Transverse colon (tissue), 4 donors: ENCODE measurements around the gene SLC35F1.

Source experiments
- EP300 ChIP-seq: sonication (generic); formaldehyde crosslinking; IDR thresholded peaks from one replicate; pipeline ENCODE4 v1.6.1; 2017; ENCODE audit warnings: antibody characterized with exemption, low read depth
- POLR2AphosphoS5 ChIP-seq, 3 donors: sonication (generic); formaldehyde crosslinking; IDR thresholded peaks; one replicate each; pipeline ENCODE4 v1.6.1; 2016; ENCODE audit warnings: antibody characterized with exemption in 3 of 3
- TF ChIP-seq, protein P1 (sequence below), 5 experiments: fragments of 200-600 bp in 3 of 5; fragments of 450-650 bp in 2 of 5; sonication (generic) in 3 of 5; IDR thresholded peaks; 1 replicate in 2 of 5; 2 replicates in 3 of 5; pipeline ENCODE4 v1.5.1; 2016 to 2017; ENCODE audit warnings: antibody characterized with exemption in 5 of 5, inconsistent platforms in 3 of 5, mild to moderate bottlenecking in 2 of 5, moderate library complexity in 1 of 5

DNA sequence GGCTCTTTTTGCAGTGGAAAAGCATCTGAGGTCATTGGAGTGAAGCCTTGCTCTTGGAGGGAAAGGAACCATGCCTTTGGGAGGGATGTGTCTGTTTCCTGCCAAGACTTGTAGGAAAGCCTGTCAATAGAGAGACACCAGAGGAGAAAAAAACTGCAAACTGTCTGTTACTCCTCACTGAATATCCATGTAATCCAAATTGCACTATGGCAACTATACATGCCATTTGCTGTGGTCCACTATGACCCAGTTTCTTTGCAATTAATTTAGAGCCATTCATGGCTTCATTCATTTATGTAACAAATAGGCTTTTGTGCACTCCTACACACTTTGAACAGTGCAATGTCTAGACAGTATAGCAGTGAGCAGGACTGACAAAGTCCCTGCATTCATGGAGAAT, 296.5 kb downstream of the SLC35F1 start:
- TF ChIP-seq POLR2AphosphoS5 (IDR thresholded peaks at IDR 0.05), result no peak
- TF ChIP-seq, protein P1, sequence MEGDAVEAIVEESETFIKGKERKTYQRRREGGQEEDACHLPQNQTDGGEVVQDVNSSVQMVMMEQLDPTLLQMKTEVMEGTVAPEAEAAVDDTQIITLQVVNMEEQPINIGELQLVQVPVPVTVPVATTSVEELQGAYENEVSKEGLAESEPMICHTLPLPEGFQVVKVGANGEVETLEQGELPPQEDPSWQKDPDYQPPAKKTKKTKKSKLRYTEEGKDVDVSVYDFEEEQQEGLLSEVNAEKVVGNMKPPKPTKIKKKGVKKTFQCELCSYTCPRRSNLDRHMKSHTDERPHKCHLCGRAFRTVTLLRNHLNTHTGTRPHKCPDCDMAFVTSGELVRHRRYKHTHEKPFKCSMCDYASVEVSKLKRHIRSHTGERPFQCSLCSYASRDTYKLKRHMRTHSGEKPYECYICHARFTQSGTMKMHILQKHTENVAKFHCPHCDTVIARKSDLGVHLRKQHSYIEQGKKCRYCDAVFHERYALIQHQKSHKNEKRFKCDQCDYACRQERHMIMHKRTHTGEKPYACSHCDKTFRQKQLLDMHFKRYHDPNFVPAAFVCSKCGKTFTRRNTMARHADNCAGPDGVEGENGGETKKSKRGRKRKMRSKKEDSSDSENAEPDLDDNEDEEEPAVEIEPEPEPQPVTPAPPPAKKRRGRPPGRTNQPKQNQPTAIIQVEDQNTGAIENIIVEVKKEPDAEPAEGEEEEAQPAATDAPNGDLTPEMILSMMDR (IDR thresholded peaks at IDR 0.05), result no peak
- no peak for TF ChIP-seq EP300
